Skeletal muscle satellite cell (primary cell): ENCODE data around the gene NMUR1.

Experiments
- H3K27me3 ChIP-seq: 2 replicates; pipeline ENCODE4 v1.7.0; 2013; ENCODE audit warnings: low read length; ENCODE audit not compliant: control insufficient read depth, insufficient read depth
- H3K36me3 ChIP-seq: 2 replicates; pipeline ENCODE4 v1.7.0; 2013; ENCODE audit warnings: mild to moderate bottlenecking, control low read depth, low read length; ENCODE audit not compliant: insufficient read depth
- H3K4me1 ChIP-seq: 2 replicates; pipeline ENCODE4 v1.7.0; 2013; ENCODE audit warnings: low read length; ENCODE audit not compliant: control insufficient read depth, insufficient read depth
- H3K4me2 ChIP-seq: 2 replicates; pipeline ENCODE4 v1.7.0; 2013; ENCODE audit warnings: mild to moderate bottlenecking, low read length
- H3K4me3 ChIP-seq: 2 replicates; pipeline ENCODE4 v1.7.0; 2013; ENCODE audit warnings: low read length
- H3K9ac ChIP-seq: 2 replicates; pipeline ENCODE4 v1.7.0; 2013; ENCODE audit warnings: mild to moderate bottlenecking, low read depth, low read length, moderate library complexity
- H3K9me3 ChIP-seq: replicated peaks from 2 replicates; pipeline ENCODE4 v1.7.0; 2013; ENCODE audit warnings: mild to moderate bottlenecking, control low read depth, low read length

Gene NMUR1

GRCh38 chr2:231549446-231550239 is 19.4 kb upstream of the NMUR1 start:
- peaks cover 6% of the 10 kb centered on the region for H3K4me1 ChIP-seq
- H3K4me2 ChIP-seq = no peak overlapping the region

GRCh38 chr2:231548752-231549151 is 18.5 kb upstream of the NMUR1 start:
- peaks cover 2% of the 10 kb centered on the region for H3K9me3 ChIP-seq
- no peak overlapping the region for H3K4me3 ChIP-seq
- H3K4me2 ChIP-seq = no peak overlapping the region
- peaks cover 11% of the 10 kb centered on the region for H3K27me3 ChIP-seq
- H3K9ac ChIP-seq = no peak overlapping the region
- H3K36me3 ChIP-seq = no peaks in the 10 kb centered on the region
- H3K4me1 ChIP-seq = no peaks in the 10 kb centered on the region

More at GRCh38 chr2:231549446-231550239, 19.4 kb upstream of the NMUR1 start:
- H3K9ac ChIP-seq = no peak overlapping the region
- H3K4me3 ChIP-seq = no peak overlapping the region
- H3K9me3 ChIP-seq = peaks cover 2% of the 10 kb centered on the region
- peaks cover 11% of the 10 kb centered on the region for H3K27me3 ChIP-seq
- no peaks in the 10 kb centered on the region for H3K36me3 ChIP-seq

GRCh38 chr2:231547315-231548110 is 17.3 kb upstream of the NMUR1 start:
- no peaks in the 10 kb centered on the region for H3K4me1 ChIP-seq
- H3K27me3 ChIP-seq = peaks cover 16% of the 10 kb centered on the region
- no peak overlapping the region for H3K9ac ChIP-seq
- H3K4me2 ChIP-seq = no peak overlapping the region
- H3K9me3 ChIP-seq = no peaks in the 10 kb centered on the region
- H3K36me3 ChIP-seq = no peaks in the 10 kb centered on the region
- no peak overlapping the region for H3K4me3 ChIP-seq

- H3K4me3 ChIP-seq = no peak overlapping the region
- H3K9me3 ChIP-seq = no peaks in the 10 kb centered on the region
- H3K27me3 ChIP-seq = peaks cover 24% of the 10 kb centered on the region
- no peaks in the 10 kb centered on the region for H3K4me1 ChIP-seq
- H3K4me2 ChIP-seq = no peak overlapping the region
- H3K36me3 ChIP-seq = no peaks in the 10 kb centered on the region
- H3K9ac ChIP-seq = no peak overlapping the region
Observed at GRCh38 chr2:231546014-231546715, 15.9 kb upstream of the NMUR1 start.

- Histone ChIP-seq H3K4me2 (no peak overlapping the region), H3K36me3 (no peaks in the 10 kb centered on the region), H3K27me3 (peaks cover 25% of the 10 kb centered on the region), H3K9me3 (no peaks in the 10 kb centered on the region), H3K9ac (no peak overlapping the region), H3K4me1 (no peaks in the 10 kb centered on the region), H3K4me3 (no peak overlapping the region)
Observed at GRCh38 chr2:231545105-231545902, 15.1 kb upstream of the NMUR1 start.

GRCh38 chr2:231542136-231542535 is 11.9 kb upstream of the NMUR1 start:
- Histone ChIP-seq H3K36me3 (no peaks in the 10 kb centered on the region), H3K4me2 (no peak overlapping the region), H3K27me3 (peaks cover 24% of the 10 kb centered on the region), H3K4me3 (no peak overlapping the region), H3K4me1 (no peaks in the 10 kb centered on the region), H3K9ac (no peak overlapping the region), H3K9me3 (no peaks in the 10 kb centered on the region)

- no peaks in the 10 kb centered on the region for H3K4me1 ChIP-seq
- H3K4me2 ChIP-seq = no peak overlapping the region
- H3K9me3 ChIP-seq = no peaks in the 10 kb centered on the region
- H3K36me3 ChIP-seq = no peaks in the 10 kb centered on the region
- H3K9ac ChIP-seq = no peak overlapping the region
- H3K4me3 ChIP-seq = no peak overlapping the region
- H3K27me3 ChIP-seq = peaks cover 24% of the 10 kb centered on the region
Observed at GRCh38 chr2:231541645-231542044, 11.4 kb upstream of the NMUR1 start.

- Histone ChIP-seq H3K36me3 (no peaks in the 10 kb centered on the region), H3K4me3 (no peak overlapping the region), H3K27me3 (peaks cover 24% of the 10 kb centered on the region), H3K9me3 (no peaks in the 10 kb centered on the region), H3K4me2 (no peak overlapping the region), H3K9ac (no peak overlapping the region), H3K4me1 (no peaks in the 10 kb centered on the region)
Observed at GRCh38 chr2:231539991-231540390, 9.7 kb upstream of the NMUR1 start.

- peaks cover 30% of the 10 kb centered on the region for H3K27me3 ChIP-seq
Observed at GRCh38 chr2:231535961-231536360, 5.7 kb upstream of the NMUR1 start.

GRCh38 chr2:231533777-231534125 is 3.5 kb upstream of the NMUR1 start:
- Histone ChIP-seq H3K27me3 (peaks cover 36% of the 10 kb centered on the region), H3K9ac (no peak overlapping the region), H3K9me3 (no peaks in the 10 kb centered on the region), H3K4me3 (no peak overlapping the region), H3K4me1 (no peaks in the 10 kb centered on the region), H3K4me2 (no peak overlapping the region), H3K36me3 (no peaks in the 10 kb centered on the region)

More at GRCh38 chr2:231535961-231536360, 5.7 kb upstream of the NMUR1 start:
- H3K9ac ChIP-seq = no peak overlapping the region
- H3K9me3 ChIP-seq = no peaks in the 10 kb centered on the region
- H3K4me2 ChIP-seq = no peak overlapping the region
- H3K4me1 ChIP-seq = no peaks in the 10 kb centered on the region
- H3K4me3 ChIP-seq = no peak overlapping the region
- no peaks in the 10 kb centered on the region for H3K36me3 ChIP-seq
